Measurements from ENCODE around the gene KRT13. TPM values are rescaled to one million over a fixed set of nuclear protein-coding genes. Genes with fewer than 3 reads are reported as not detected.

The KRT13 gene
- total and polyA plus RNA-seq, 10 of the 15 experiments (the other 5 are each of a cell fraction or from before 2014, with no cell fraction given) = not detected

DNA sequence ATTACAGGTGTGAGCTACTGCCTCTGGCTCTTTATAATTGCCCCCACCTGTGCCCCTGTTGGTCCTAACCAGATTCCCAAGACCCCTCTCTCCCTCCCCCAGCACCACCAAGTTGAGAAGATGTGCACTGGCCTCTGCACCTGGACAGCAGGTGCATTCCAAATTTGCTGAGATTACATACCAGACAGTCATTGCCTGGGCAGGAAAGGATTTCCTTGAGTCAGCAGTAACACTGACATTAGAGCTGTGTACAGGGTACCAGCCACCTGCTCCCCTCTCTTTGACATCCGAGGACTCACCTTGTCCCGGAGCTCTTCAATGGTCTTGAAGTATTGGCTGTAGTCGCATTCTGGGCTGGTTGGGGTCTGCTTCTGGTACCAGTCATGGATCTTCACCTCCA is 12.6 kb upstream of the KRT13 start (continued):
- TF ChIP-seq, protein P1, sequence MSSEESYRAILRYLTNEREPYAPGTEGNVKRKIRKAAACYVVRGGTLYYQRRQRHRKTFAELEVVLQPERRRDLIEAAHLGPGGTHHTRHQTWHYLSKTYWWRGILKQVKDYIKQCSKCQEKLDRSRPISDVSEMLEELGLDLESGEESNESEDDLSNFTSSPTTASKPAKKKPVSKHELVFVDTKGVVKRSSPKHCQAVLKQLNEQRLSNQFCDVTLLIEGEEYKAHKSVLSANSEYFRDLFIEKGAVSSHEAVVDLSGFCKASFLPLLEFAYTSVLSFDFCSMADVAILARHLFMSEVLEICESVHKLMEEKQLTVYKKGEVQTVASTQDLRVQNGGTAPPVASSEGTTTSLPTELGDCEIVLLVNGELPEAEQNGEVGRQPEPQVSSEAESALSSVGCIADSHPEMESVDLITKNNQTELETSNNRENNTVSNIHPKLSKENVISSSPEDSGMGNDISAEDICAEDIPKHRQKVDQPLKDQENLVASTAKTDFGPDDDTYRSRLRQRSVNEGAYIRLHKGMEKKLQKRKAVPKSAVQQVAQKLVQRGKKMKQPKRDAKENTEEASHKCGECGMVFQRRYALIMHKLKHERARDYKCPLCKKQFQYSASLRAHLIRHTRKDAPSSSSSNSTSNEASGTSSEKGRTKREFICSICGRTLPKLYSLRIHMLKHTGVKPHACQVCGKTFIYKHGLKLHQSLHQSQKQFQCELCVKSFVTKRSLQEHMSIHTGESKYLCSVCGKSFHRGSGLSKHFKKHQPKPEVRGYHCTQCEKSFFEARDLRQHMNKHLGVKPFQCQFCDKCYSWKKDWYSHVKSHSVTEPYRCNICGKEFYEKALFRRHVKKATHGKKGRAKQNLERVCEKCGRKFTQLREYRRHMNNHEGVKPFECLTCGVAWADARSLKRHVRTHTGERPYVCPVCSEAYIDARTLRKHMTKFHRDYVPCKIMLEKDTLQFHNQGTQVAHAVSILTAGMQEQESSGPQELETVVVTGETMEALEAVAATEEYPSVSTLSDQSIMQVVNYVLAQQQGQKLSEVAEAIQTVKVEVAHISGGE (CRISPR knock-in tag; IDR thresholded peaks at IDR 0.05) = no peak
- TF ChIP-seq CREM (IDR thresholded peaks at IDR 0.05; ENCODE audit: low read depth) (no peak), RCOR1 (conservative IDR thresholded peaks at IDR 0.05; ENCODE audit: low read depth, low read length) (no peak), RAD51 (IDR thresholded peaks at IDR 0.05) (no peak), CEBPB (IDR thresholded peaks at IDR 0.05; ENCODE audit: borderline replicate concordance in 1 of 2, low read depth in 2 of 2, low read length in 2 of 2) (no peak), MEF2A (IDR thresholded peaks at IDR 0.05; ENCODE audit: insufficient read depth, low read depth, low read length) (no peak)
- TF ChIP-seq, protein P2, sequence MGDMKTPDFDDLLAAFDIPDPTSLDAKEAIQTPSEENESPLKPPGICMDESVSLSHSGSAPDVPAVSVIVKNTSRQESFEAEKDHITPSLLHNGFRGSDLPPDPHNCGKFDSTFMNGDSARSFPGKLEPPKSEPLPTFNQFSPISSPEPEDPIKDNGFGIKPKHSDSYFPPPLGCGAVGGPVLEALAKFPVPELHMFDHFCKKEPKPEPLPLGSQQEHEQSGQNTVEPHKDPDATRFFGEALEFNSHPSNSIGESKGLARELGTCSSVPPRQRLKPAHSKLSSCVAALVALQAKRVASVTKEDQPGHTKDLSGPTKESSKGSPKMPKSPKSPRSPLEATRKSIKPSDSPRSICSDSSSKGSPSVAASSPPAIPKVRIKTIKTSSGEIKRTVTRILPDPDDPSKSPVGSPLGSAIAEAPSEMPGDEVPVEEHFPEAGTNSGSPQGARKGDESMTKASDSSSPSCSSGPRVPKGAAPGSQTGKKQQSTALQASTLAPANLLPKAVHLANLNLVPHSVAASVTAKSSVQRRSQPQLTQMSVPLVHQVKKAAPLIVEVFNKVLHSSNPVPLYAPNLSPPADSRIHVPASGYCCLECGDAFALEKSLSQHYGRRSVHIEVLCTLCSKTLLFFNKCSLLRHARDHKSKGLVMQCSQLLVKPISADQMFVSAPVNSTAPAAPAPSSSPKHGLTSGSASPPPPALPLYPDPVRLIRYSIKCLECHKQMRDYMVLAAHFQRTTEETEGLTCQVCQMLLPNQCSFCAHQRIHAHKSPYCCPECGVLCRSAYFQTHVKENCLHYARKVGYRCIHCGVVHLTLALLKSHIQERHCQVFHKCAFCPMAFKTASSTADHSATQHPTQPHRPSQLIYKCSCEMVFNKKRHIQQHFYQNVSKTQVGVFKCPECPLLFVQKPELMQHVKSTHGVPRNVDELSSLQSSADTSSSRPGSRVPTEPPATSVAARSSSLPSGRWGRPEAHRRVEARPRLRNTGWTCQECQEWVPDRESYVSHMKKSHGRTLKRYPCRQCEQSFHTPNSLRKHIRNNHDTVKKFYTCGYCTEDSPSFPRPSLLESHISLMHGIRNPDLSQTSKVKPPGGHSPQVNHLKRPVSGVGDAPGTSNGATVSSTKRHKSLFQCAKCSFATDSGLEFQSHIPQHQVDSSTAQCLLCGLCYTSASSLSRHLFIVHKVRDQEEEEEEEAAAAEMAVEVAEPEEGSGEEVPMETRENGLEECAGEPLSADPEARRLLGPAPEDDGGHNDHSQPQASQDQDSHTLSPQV (IDR thresholded peaks at IDR 0.05) = no peak
